GM11168 (cell line): Measurements from ENCODE around the gene GOLGA6A.

Source experiments
- in situ Hi-C: fragments of 300-500 bp; cut with MboI; formaldehyde crosslinking; loops from one replicate; pipeline ENCODE4 v1.12.0; 2022; ENCODE audit warnings: low sequenced_read_pairs; ENCODE audit not compliant: unreplicated experiment

Gene GOLGA6A

GRCh38 chr15:74038707-74039655, 43.4 kb downstream of the GOLGA6A start:
- in situ Hi-C loops: no loop called here

GRCh38 chr15:74037171-74038117, 44.9 kb downstream of the GOLGA6A start:
- in situ Hi-C loops: no loop called here

- in situ Hi-C loops: no loop called here
These were observed 45.8 kb downstream of the GOLGA6A start for GRCh38 chr15:74036271-74037170.

- in situ Hi-C loops: no loop called here
These were observed 47.0 kb downstream of the GOLGA6A start for GRCh38 chr15:74035121-74036017.

GRCh38 chr15:74034206-74034755, 48.1 kb downstream of the GOLGA6A start:
- in situ Hi-C loops: no loop called here

- in situ Hi-C loops: no loop called here
These were observed 49.5 kb downstream of the GOLGA6A start for GRCh38 chr15:74032606-74033561.

- in situ Hi-C loops: no loop called here
These were observed 50.3 kb downstream of the GOLGA6A start for GRCh38 chr15:74032046-74032445.

- in situ Hi-C loops: no loop called here
These were observed 53.7 kb downstream of the GOLGA6A start for GRCh38 chr15:74028646-74029045.

- in situ Hi-C loops: no loop called here
These were observed 54.7 kb downstream of the GOLGA6A start for GRCh38 chr15:74027688-74028087.

- in situ Hi-C loops: no loop called here
These were observed 56.9 kb downstream of the GOLGA6A start for GRCh38 chr15:74025436-74025835.

- in situ Hi-C loops: no loop called here
These were observed 57.7 kb downstream of the GOLGA6A start for GRCh38 chr15:74024687-74025086.

- in situ Hi-C loops: no loop called here
These were observed 59.5 kb downstream of the GOLGA6A start for GRCh38 chr15:74022706-74023470.
